HEK293 (cell line): ENCODE data around the gene INTS6L.

Experiments
- BCL11A ChIP-seq: fragments of 450-650 bp; formaldehyde crosslinking; IDR thresholded peaks from 2 replicates; pipeline ENCODE4 v1.5.1; 2016; ENCODE audit warnings: low read depth, missing biosample characterization, missing genetic modification characterization
- HOXC10 ChIP-seq: sonication (generic); formaldehyde crosslinking; IDR thresholded peaks from 2 replicates; pipeline ENCODE4 v1.8.1; 2023; ENCODE audit warnings: mild to moderate bottlenecking, missing genetic modification reagents
- SETDB1 ChIP-seq: IDR thresholded peaks from one replicate; pipeline ENCODE4 v1.6.1; 2017; ENCODE audit warnings: mild to moderate bottlenecking, low read length, moderate library complexity, mixed read lengths; ENCODE audit not compliant: insufficient read length
- SP3 ChIP-seq: fragments of 450-650 bp; formaldehyde crosslinking; IDR thresholded peaks from 2 replicates; pipeline ENCODE4 v1.5.1; 2016; ENCODE audit warnings: missing biosample characterization, missing genetic modification characterization
- ZBTB10 ChIP-seq: fragments of 450-650 bp; formaldehyde crosslinking; IDR thresholded peaks from 2 replicates; pipeline ENCODE4 v1.5.1; 2016; ENCODE audit warnings: missing biosample characterization, missing genetic modification characterization
- ZEB2 ChIP-seq: fragments of 450-650 bp; formaldehyde crosslinking; IDR thresholded peaks from 2 replicates; pipeline ENCODE4 v1.5.1; 2016; ENCODE audit warnings: missing biosample characterization, missing genetic modification characterization
- ZNF132 ChIP-seq: fragments of 450-650 bp; formaldehyde crosslinking; IDR thresholded peaks from 2 replicates; pipeline ENCODE4 v1.5.1; 2017; ENCODE audit warnings: missing biosample characterization, missing genetic modification characterization, borderline replicate concordance
- ZNF138 ChIP-seq: fragments of 450-650 bp; formaldehyde crosslinking; IDR thresholded peaks from 2 replicates; pipeline ENCODE4 v1.5.1; 2016; ENCODE audit warnings: missing biosample characterization, missing genetic modification characterization, borderline replicate concordance
- ZNF146 ChIP-seq: fragments of 450-650 bp; formaldehyde crosslinking; IDR thresholded peaks from 2 replicates; pipeline ENCODE4 v1.5.1; 2016; ENCODE audit warnings: missing biosample characterization, missing genetic modification characterization
- ZNF148 ChIP-seq: fragments of 450-650 bp; formaldehyde crosslinking; IDR thresholded peaks from 2 replicates; pipeline ENCODE4 v1.5.0; 2017; ENCODE audit warnings: missing biosample characterization, missing genetic modification characterization, borderline replicate concordance
- ZNF16 ChIP-seq: fragments of 450-650 bp; formaldehyde crosslinking; IDR thresholded peaks from 2 replicates; pipeline ENCODE4 v1.5.1; 2016; ENCODE audit warnings: low read depth, missing biosample characterization, missing genetic modification characterization
- ZNF174 ChIP-seq: fragments of 450-650 bp; formaldehyde crosslinking; IDR thresholded peaks from 2 replicates; pipeline ENCODE4 v1.5.0; 2017; ENCODE audit warnings: missing biosample characterization, mild to moderate bottlenecking, missing genetic modification characterization
- ZNF184 ChIP-seq: fragments of 450-650 bp; IDR thresholded peaks from 2 replicates; pipeline ENCODE4 v1.5.1; 2018; ENCODE audit warnings: missing biosample characterization, mild to moderate bottlenecking, missing genetic modification characterization
- ZNF223 ChIP-seq: fragments of 450-650 bp; formaldehyde crosslinking; IDR thresholded peaks from 2 replicates; pipeline ENCODE4 v1.5.1; 2016; ENCODE audit warnings: missing biosample characterization, missing genetic modification characterization
- ZNF23 ChIP-seq: fragments of 450-650 bp; formaldehyde crosslinking; IDR thresholded peaks from 2 replicates; pipeline ENCODE4 v1.5.1; 2016; ENCODE audit warnings: missing biosample characterization, missing genetic modification characterization, borderline replicate concordance
- ZNF26 ChIP-seq: fragments of 450-650 bp; formaldehyde crosslinking; IDR thresholded peaks from 2 replicates; pipeline ENCODE4 v1.5.1; 2016; ENCODE audit warnings: missing biosample characterization, missing genetic modification characterization
- ZNF341 ChIP-seq: fragments of 450-650 bp; formaldehyde crosslinking; IDR thresholded peaks from 2 replicates; pipeline ENCODE4; 2016; ENCODE audit warnings: low read depth, missing biosample characterization, missing genetic modification characterization
- ZNF433 ChIP-seq: fragments of 450-650 bp; formaldehyde crosslinking; IDR thresholded peaks from 2 replicates; pipeline ENCODE4 v1.5.1; 2016; ENCODE audit warnings: missing biosample characterization, missing genetic modification characterization, low read depth
- ZNF560 ChIP-seq: fragments of 450-650 bp; formaldehyde crosslinking; IDR thresholded peaks from 2 replicates; pipeline ENCODE4 v1.5.1; 2017; ENCODE audit warnings: missing biosample characterization, missing genetic modification characterization, borderline replicate concordance
- ZNF639 ChIP-seq: fragments of 450-650 bp; formaldehyde crosslinking; IDR thresholded peaks from 2 replicates; pipeline ENCODE4 v1.5.1; 2016; ENCODE audit warnings: missing biosample characterization, missing genetic modification characterization
- ZNF660 ChIP-seq: fragments of 450-650 bp; IDR thresholded peaks from 2 replicates; pipeline ENCODE4 v1.5.1; 2018; ENCODE audit warnings: missing biosample characterization, mild to moderate bottlenecking, missing genetic modification characterization
- ZNF768 ChIP-seq: fragments of 450-650 bp; formaldehyde crosslinking; IDR thresholded peaks from 2 replicates; pipeline ENCODE4 v1.5.1; 2018; ENCODE audit warnings: missing biosample characterization, mild to moderate bottlenecking, missing genetic modification characterization
- ZNF777 ChIP-seq: fragments of 450-650 bp; formaldehyde crosslinking; IDR thresholded peaks from 2 replicates; pipeline ENCODE4 v1.5.1; 2017; ENCODE audit warnings: missing biosample characterization, missing genetic modification characterization, borderline replicate concordance
- TF ChIP-seq, protein P1 (sequence below): fragments of 450-650 bp; formaldehyde crosslinking; IDR thresholded peaks from 2 replicates; pipeline ENCODE4 v1.5.1; 2016; ENCODE audit warnings: missing biosample characterization, missing genetic modification characterization
- TF ChIP-seq, protein P2 (sequence below): fragments of 450-650 bp; formaldehyde crosslinking; IDR thresholded peaks from 2 replicates; pipeline ENCODE4 v1.5.1; 2016; ENCODE audit warnings: missing biosample characterization, missing genetic modification characterization
- TF ChIP-seq, protein P3 (sequence below): fragments of 450-650 bp; formaldehyde crosslinking; IDR thresholded peaks from 2 replicates; pipeline ENCODE4 v1.5.1; 2016; ENCODE audit warnings: missing biosample characterization, missing genetic modification characterization

The INTS6L gene

GRCh38 chrX:135520553-135521404, at the start of gene INTS6L (continued):
- TF ChIP-seq ZBTB10 (peak; percentile 31; the same call in 1 of the 2 replicates), ZNF433 (tag by site-specific recombination) (no peak), HOXC10 (CRISPR knock-in tag) (no peak), ZEB2 (tag by site-specific recombination) (no peak), ZNF341 (no peak; the same call in none of the 2 replicates), SETDB1 (no peak), ZNF138 (tag by site-specific recombination) (no peak), ZNF146 (tag by site-specific recombination) (no peak), ZNF660 (tag by site-specific recombination) (no peak; the same call in 1 of the 2 replicates), ZNF26 (tag by site-specific recombination) (no peak), ZNF223 (tag by site-specific recombination) (no peak), ZNF148 (tag by site-specific recombination) (no peak), ZNF184 (no peak), ZNF16 (tag by site-specific recombination) (no peak), ZNF23 (tag by site-specific recombination) (no peak), ZNF768 (tag by site-specific recombination) (peak; percentile 93), SP3 (tag by site-specific recombination) (peak; percentile 61), ZNF777 (tag by site-specific recombination) (no peak), ZNF560 (tag by site-specific recombination) (no peak), BCL11A (tag by site-specific recombination) (0 out of 2 replicates have a peak, but pooled peaks have one; percentile 13), ZNF639 (tag by site-specific recombination) (no peak), ZNF174 (no peak), ZNF132 (tag by site-specific recombination) (no peak)
- TF ChIP-seq, protein P1, sequence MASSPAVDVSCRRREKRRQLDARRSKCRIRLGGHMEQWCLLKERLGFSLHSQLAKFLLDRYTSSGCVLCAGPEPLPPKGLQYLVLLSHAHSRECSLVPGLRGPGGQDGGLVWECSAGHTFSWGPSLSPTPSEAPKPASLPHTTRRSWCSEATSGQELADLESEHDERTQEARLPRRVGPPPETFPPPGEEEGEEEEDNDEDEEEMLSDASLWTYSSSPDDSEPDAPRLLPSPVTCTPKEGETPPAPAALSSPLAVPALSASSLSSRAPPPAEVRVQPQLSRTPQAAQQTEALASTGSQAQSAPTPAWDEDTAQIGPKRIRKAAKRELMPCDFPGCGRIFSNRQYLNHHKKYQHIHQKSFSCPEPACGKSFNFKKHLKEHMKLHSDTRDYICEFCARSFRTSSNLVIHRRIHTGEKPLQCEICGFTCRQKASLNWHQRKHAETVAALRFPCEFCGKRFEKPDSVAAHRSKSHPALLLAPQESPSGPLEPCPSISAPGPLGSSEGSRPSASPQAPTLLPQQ (tag by site-specific recombination), result peak; percentile 11; the same call in 1 of the 2 replicates
- TF ChIP-seq, protein P2, sequence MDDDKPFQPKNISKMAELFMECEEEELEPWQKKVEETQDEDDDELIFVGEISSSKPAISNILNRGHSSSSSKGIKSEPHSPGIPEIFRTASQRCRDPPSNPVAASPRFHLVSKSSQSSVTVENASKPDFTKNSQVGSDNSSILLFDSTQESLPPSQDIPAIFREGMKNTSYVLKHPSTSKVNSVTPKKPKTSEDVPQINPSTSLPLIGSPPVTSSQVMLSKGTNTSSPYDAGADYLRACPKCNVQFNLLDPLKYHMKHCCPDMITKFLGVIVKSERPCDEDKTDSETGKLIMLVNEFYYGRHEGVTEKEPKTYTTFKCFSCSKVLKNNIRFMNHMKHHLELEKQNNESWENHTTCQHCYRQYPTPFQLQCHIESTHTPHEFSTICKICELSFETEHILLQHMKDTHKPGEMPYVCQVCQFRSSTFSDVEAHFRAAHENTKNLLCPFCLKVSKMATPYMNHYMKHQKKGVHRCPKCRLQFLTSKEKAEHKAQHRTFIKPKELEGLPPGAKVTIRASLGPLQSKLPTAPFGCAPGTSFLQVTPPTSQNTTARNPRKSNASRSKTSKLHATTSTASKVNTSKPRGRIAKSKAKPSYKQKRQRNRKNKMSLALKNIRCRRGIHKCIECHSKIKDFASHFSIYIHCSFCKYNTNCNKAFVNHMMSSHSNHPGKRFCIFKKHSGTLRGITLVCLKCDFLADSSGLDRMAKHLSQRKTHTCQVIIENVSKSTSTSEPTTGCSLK, result no peak
- TF ChIP-seq, protein P3, sequence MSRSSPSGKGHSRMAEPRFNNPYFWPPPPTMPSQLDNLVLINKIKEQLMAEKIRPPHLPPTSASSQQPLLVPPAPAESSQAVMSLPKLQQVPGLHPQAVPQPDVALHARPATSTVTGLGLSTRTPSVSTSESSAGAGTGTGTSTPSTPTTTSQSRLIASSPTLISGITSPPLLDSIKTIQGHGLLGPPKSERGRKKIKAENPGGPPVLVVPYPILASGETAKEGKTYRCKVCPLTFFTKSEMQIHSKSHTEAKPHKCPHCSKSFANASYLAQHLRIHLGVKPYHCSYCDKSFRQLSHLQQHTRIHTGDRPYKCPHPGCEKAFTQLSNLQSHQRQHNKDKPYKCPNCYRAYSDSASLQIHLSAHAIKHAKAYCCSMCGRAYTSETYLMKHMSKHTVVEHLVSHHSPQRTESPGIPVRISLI (tag by site-specific recombination), result no peak
